HepG2 (cell line): Measurements from ENCODE around the gene SOX13. TPM values are rescaled to one million over a fixed set of nuclear protein-coding genes. Genes with fewer than 3 reads are reported as not detected.
A peak's percentile ranks its signal among the peaks of the same experiment; 100 is the strongest.

Experiments
- AKAP8 ChIP-seq: sonication (generic); formaldehyde crosslinking; IDR thresholded peaks from 2 replicates; pipeline ENCODE4 v1.5.1; 2020; ENCODE audit warnings: mild to moderate bottlenecking, missing genetic modification reagents
- BCL6 ChIP-seq: IDR thresholded peaks from 2 replicates; pipeline ENCODE4 v1.6.1; 2016; ENCODE audit warnings: missing genetic modification reagents, missing compliant biosample characterization
- CAMTA2 ChIP-seq: sonication (generic); formaldehyde crosslinking; IDR thresholded peaks from 2 replicates; pipeline ENCODE4 v1.4.0; 2020; ENCODE audit warnings: mild to moderate bottlenecking, missing genetic modification reagents, borderline replicate concordance
- CHD2 ChIP-seq: IDR thresholded peaks from 2 replicates; pipeline ENCODE4 v1.6.1; 2011; ENCODE audit warnings: low read depth, low read length, improper control_type of control experiment
- GATAD1 ChIP-seq: IDR thresholded peaks from 2 replicates; pipeline ENCODE4 v1.6.1; 2016; ENCODE audit warnings: missing genetic modification reagents, missing compliant biosample characterization
- GLI4 ChIP-seq: sonication (generic); formaldehyde crosslinking; IDR thresholded peaks from 2 replicates; pipeline ENCODE4 v1.5.1; 2020; ENCODE audit warnings: missing genetic modification reagents, mild to moderate bottlenecking, moderate library complexity, borderline replicate concordance
- GTF3A ChIP-seq: sonication (generic); formaldehyde crosslinking; conservative IDR thresholded peaks from 2 replicates; pipeline ENCODE4 v1.4.0; 2020; ENCODE audit warnings: mild to moderate bottlenecking, missing genetic modification reagents
- HCFC1 ChIP-seq: fragments of 150-350 bp; IDR thresholded peaks from 2 replicates; pipeline ENCODE4 v1.6.1; 2014; ENCODE audit warnings: low read depth, low read length
- KDM3A ChIP-seq: IDR thresholded peaks from 2 replicates; pipeline ENCODE4 v1.6.1; 2018; ENCODE audit warnings: low read depth, missing compliant biosample characterization
- MXI1 ChIP-seq: IDR thresholded peaks from 3 replicates; pipeline ENCODE4 v1.6.1; 2012; ENCODE audit warnings: low read depth, low read length, inconsistent platforms, borderline replicate concordance
- PHF21A ChIP-seq: sonication (generic); formaldehyde crosslinking; IDR thresholded peaks from 2 replicates; pipeline ENCODE4 v1.5.0; 2020; ENCODE audit warnings: mild to moderate bottlenecking, missing genetic modification reagents
- SMAD1 ChIP-seq: sonication (generic); formaldehyde crosslinking; IDR thresholded peaks from 2 replicates; pipeline ENCODE4 v1.4.0; 2020; ENCODE audit warnings: missing genetic modification reagents, low read depth, mild to moderate bottlenecking, borderline replicate concordance
- SRSF1 ChIP-seq: fragments of 200-400 bp; formaldehyde crosslinking; optimal IDR thresholded peaks from 2 replicates; pipeline ENCODE3; 2017; ENCODE audit warnings: mild to moderate bottlenecking, low read depth, low read length, moderate library complexity
- TCF7 ChIP-seq: sonication (generic); IDR thresholded peaks from 2 replicates; pipeline ENCODE4 v1.6.1; 2016; ENCODE audit warnings: antibody characterized with exemption, low read depth
- TERF1 ChIP-seq: sonication (generic); formaldehyde crosslinking; IDR thresholded peaks from 2 replicates; pipeline ENCODE4 v1.8.0; 2022; ENCODE audit warnings: mild to moderate bottlenecking, missing genetic modification reagents, moderate library complexity
- TP53 ChIP-seq: sonication (generic); formaldehyde crosslinking; conservative IDR thresholded peaks from 2 replicates; pipeline ENCODE4 v1.4.0; 2020; ENCODE audit warnings: missing genetic modification reagents
- WIZ ChIP-seq: sonication (generic); formaldehyde crosslinking; IDR thresholded peaks from 2 replicates; pipeline ENCODE4 v1.5.1; 2020; ENCODE audit warnings: mild to moderate bottlenecking, missing genetic modification reagents
- ZFP1 ChIP-seq: IDR thresholded peaks from 2 replicates; pipeline ENCODE4 v1.6.1; 2016
- ZNF180 ChIP-seq: sonication (generic); formaldehyde crosslinking; IDR thresholded peaks from 2 replicates; pipeline ENCODE4 v1.4.0; 2020; ENCODE audit warnings: low read depth, missing genetic modification reagents, borderline replicate concordance
- ZNF235 ChIP-seq: sonication (generic); formaldehyde crosslinking; IDR thresholded peaks from 2 replicates; pipeline ENCODE4 v1.8.1; 2023; ENCODE audit warnings: mild to moderate bottlenecking, missing genetic modification reagents, borderline replicate concordance
- polyA plus RNA-seq, 8 experiments: library from polyadenylated mRNA; depleted of rRNA in 3 of 8; stranded (reverse) in 7 of 8; unstranded in 1 of 8; fragments of >200 nt; fragmentation: Illumina TruSeq in 4 of 8; extraction: Trizol in 4 of 8; gene quantifications; 2 replicates each; pipeline versions ENCODE4 v1.2.1 to v1.2.3, GENCODE V29; 2011 to 2016; ENCODE audit warnings: low read depth in 4 of 8, missing spikeins in 1 of 8, mixed read lengths in 1 of 8; ENCODE audit not compliant: insufficient read depth in 1 of 8
- total RNA-seq, 5 experiments: library from RNA; depleted of rRNA; stranded (reverse); fragments of >200 nt; fragmentation: Illumina TruSeq; extraction: Trizol; gene quantifications; 2 replicates each; pipeline ENCODE4 v1.2.3, GENCODE V29; 2016; ENCODE audit warnings: low read depth in 1 of 5
- TF ChIP-seq, protein P1 (sequence below): sonication (generic); formaldehyde crosslinking; IDR thresholded peaks from 2 replicates; pipeline ENCODE4 v1.8.1; 2023; ENCODE audit warnings: mild to moderate bottlenecking, missing genetic modification reagents, borderline replicate concordance
- TF ChIP-seq, protein P2 (sequence below): sonication (generic); formaldehyde crosslinking; IDR thresholded peaks from 2 replicates; pipeline ENCODE4 v1.9.0; 2022; ENCODE audit warnings: missing genetic modification reagents, mild to moderate bottlenecking, borderline replicate concordance
- TF ChIP-seq, protein P3 (sequence below): sonication (generic); formaldehyde crosslinking; IDR thresholded peaks from 2 replicates; pipeline ENCODE4 v1.8.1; 2023; ENCODE audit warnings: missing genetic modification reagents, mild to moderate bottlenecking, borderline replicate concordance
- TF ChIP-seq, protein P4 (sequence below): conservative IDR thresholded peaks from 2 replicates; pipeline ENCODE4 v1.6.1; 2018; ENCODE audit warnings: missing genetic modification reagents

Gene SOX13
- total and polyA plus RNA-seq, 2 of the 13 experiments (the other 11 are each of a cell fraction or from before 2014, with no cell fraction given), result 13.3 to 15.8 TPM

GRCh38 chr1:204145033-204145504, 72.2 kb downstream of the SOX13 start (continued):
- TF ChIP-seq SRSF1, result no peak
- TF ChIP-seq, protein P1, sequence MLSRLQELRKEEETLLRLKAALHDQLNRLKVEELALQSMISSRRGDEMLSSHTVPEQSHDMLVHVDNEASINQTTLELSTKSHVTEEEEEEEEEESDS (CRISPR knock-in tag), result no peak
- peak; percentile 60 for TF ChIP-seq GATAD1 (CRISPR knock-in tag)
- peak; percentile 83 for TF ChIP-seq BCL6 (CRISPR knock-in tag)
- TF ChIP-seq, protein P2, sequence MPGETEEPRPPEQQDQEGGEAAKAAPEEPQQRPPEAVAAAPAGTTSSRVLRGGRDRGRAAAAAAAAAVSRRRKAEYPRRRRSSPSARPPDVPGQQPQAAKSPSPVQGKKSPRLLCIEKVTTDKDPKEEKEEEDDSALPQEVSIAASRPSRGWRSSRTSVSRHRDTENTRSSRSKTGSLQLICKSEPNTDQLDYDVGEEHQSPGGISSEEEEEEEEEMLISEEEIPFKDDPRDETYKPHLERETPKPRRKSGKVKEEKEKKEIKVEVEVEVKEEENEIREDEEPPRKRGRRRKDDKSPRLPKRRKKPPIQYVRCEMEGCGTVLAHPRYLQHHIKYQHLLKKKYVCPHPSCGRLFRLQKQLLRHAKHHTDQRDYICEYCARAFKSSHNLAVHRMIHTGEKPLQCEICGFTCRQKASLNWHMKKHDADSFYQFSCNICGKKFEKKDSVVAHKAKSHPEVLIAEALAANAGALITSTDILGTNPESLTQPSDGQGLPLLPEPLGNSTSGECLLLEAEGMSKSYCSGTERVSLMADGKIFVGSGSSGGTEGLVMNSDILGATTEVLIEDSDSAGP (CRISPR knock-in tag), result 0 out of 2 replicates have a peak, but pooled peaks have one; percentile 19
- TF ChIP-seq ZFP1 (CRISPR knock-in tag), result no peak
- TF ChIP-seq TCF7, result peak; percentile 33; the same call in 1 of the 2 replicates
- TF ChIP-seq, protein P3, sequence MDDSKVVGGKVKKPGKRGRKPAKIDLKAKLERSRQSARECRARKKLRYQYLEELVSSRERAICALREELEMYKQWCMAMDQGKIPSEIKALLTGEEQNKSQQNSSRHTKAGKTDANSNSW, result no peak
- TF ChIP-seq ZNF235 (CRISPR knock-in tag), result no peak; the same call in 1 of the 2 replicates
- TF ChIP-seq CAMTA2 (CRISPR knock-in tag), result no peak
- TF ChIP-seq KDM3A (CRISPR knock-in tag), result peak; percentile 74; the same call in 1 of the 2 replicates
- peak; percentile 33; the same call in 1 of the 3 replicates for TF ChIP-seq MXI1
- TF ChIP-seq PHF21A (CRISPR knock-in tag), result peak; percentile 97
- TF ChIP-seq, protein P4, sequence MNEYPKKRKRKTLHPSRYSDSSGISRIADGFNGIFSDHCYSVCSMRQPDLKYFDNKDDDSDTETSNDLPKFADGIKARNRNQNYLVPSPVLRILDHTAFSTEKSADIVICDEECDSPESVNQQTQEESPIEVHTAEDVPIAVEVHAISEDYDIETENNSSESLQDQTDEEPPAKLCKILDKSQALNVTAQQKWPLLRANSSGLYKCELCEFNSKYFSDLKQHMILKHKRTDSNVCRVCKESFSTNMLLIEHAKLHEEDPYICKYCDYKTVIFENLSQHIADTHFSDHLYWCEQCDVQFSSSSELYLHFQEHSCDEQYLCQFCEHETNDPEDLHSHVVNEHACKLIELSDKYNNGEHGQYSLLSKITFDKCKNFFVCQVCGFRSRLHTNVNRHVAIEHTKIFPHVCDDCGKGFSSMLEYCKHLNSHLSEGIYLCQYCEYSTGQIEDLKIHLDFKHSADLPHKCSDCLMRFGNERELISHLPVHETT (CRISPR knock-in tag), result no peak
- no peak for TF ChIP-seq WIZ (CRISPR knock-in tag)
- no peak for TF ChIP-seq GLI4 (CRISPR knock-in tag)
- no peak for TF ChIP-seq ZNF180 (CRISPR knock-in tag)
- no peak for TF ChIP-seq TP53 (CRISPR knock-in tag)
- TF ChIP-seq TERF1, result no peak
- TF ChIP-seq SMAD1 (CRISPR knock-in tag), result no peak
- no peak for TF ChIP-seq GTF3A
- TF ChIP-seq HCFC1, result no peak
- no peak for TF ChIP-seq CHD2
- no peak for TF ChIP-seq AKAP8 (CRISPR knock-in tag)
